GM19452 (cell line): ENCODE data around the gene LDB2.

ENCODE experiments used
- ATAC-seq: cut with Tn5 transposase; IDR thresholded peaks from one replicate; pipeline ENCODE4 v1.9.1; 2021; ENCODE audit not compliant: unreplicated experiment

LDB2 gene

GRCh38 chr4:16691450-16691849 is 207.0 kb downstream of the LDB2 start:
- ATAC-seq = no peak

DNA sequence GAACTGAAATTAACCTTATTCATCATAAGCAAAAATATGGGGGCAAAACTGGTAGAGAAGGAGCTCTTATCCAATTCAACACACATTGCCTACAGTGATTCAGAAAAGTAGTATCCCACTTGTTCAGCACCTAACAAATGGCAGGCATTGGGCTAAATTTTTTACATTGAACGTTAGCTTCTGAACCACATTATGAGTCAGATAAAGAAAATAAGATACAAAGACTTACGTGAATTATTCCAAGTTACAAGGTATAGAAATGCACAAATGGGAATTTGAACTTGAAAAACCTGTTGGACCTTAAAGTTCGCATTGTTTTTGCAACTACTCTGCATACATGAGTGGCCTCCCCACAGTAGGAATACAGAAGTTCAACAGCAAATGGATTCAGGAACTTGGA is 210.6 kb downstream of the LDB2 start:
- no peak for ATAC-seq

DNA sequence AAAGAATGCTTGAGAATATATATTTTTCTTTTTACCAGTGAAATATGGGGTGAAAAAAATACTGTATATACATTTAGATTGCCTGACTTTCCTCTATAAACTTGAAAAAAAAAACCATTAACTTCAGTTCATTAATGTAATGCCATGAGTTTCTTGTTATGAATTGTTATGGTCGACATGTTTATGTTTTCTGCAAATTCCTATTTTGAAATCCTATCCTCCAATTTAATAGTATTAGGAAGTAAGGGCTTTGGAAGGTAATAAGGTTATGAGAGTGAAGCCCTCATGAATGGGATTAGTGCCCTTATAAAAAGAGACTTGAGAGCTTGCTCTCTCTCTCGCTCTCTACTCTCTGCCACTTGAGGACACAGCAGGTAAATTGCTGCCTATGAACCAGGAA is 211.4 kb downstream of the LDB2 start:
- ATAC-seq = no peak

GRCh38 chr4:16686195-16686594 is 212.2 kb downstream of the LDB2 start:
- ATAC-seq = no peak

- ATAC-seq = no peak
Observed at GRCh38 chr4:16685536-16685935, 212.9 kb downstream of the LDB2 start.

- no peak for ATAC-seq
Observed at GRCh38 chr4:16684935-16685334, 213.5 kb downstream of the LDB2 start.

GRCh38 chr4:16684097-16684496 is 214.3 kb downstream of the LDB2 start:
- no peak for ATAC-seq

DNA sequence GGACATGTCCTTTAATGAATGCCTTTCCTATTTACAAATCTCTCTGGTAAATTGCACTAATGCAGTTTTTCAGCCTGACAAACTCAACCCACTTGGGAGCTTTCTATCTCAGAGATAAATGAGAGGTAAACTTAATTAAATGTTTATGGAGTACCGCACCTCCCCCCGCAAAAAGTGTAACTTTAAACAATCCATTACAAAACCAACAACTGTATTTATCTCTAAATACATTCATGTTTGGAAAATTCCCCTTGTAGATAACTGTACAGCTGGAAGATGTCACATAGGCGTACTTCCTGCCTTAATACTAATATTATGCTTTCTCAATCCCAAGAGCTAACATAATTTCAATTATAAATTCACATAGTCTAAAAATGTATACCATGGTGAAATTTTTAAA is 215.5 kb downstream of the LDB2 start:
- no peak for ATAC-seq

DNA sequence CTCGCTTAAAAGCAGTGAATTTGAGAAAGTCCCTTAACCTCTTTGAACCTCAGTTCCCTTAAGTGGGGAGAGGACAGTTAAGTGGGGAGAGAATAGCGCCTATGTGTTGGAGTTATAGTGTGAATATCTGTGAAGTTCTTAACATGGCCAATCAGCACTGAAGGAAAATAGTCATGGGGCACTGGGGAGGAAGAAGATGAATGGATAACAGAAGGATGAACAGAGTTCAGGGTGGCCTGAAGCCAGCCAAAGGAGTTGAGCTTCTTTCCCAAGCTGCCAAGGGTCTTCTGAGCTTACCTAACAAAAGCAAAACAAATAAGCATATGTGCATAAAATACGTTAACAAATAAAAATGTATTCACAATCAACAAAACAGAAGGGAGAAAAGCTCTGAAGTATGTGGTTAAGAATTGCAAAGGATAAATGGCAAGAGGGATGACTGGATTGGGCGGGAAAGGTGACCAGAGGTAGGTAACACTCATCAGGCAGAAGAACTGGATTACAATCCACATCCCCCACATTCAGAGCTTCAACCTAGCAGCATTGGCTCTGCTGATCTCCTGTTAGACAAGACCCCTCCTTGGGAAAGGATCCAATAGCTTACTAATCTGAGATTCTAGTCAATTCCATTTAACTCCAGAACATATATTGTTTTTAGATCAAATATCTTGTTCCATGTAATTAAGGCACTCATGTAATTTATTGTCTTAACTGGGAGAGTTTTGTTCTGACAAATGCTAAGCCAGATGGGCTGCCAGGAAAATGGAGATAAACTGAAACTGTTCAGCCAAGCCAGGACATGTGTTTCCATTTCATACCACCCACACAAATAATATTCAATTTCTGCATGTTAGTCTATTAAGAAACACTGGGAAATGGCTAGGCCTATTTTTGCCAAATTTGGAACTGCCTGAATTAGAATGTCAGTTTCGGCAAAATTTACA is 221.2 kb downstream of the LDB2 start:
- no peak for ATAC-seq

DNA sequence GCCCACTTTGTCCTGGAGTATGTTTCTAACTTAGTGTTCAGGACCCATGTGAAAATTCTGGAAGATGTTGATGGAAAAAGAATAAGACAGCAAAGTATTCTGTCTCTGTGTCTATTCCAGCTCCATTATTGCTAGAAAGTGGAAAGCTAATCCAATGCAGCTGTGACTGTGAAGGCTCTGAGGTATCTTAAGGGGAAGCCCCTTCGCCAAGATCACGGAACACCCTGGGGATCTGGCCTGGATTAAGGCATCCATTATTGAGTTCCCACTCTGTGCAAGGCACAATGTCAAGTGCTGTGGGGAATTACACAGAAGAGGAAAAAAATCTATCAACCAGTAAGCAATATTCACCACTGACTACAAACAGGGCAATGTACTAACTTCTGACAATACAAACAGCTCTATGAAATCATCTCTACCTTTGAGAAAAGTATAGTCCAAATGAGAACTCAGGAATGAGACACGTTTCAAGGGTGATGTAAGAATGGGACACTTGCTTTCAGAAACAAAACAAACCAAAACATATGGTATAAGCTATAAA is 222.1 kb downstream of the LDB2 start:
- ATAC-seq = no peak

GRCh38 chr4:16674082-16674481 is 224.4 kb downstream of the LDB2 start:
- no peak for ATAC-seq

- no peak for ATAC-seq
Observed at GRCh38 chr4:16672421-16672820, 226.0 kb downstream of the LDB2 start.

GRCh38 chr4:16671741-16672140 is 226.7 kb downstream of the LDB2 start:
- no peak for ATAC-seq

DNA sequence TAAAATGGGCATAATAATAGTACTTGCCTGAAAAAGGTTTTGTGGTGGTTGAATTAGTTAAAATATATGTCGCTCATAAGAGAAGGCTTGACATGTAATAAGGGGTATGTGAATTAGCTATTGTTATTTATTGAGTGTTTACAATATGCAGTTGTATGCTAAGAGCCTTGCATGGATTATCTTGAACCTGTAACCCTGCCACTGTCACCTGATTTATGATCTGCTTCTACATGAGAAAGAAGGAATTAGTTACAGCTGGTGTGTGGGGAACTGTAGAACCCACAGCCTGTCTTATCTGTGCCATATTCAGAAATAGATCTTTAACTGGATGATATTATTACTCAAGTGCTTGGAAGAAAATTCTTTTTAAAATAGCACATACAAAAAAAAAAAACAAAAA is 227.7 kb downstream of the LDB2 start:
- no peak for ATAC-seq

- ATAC-seq = no peak
Observed at GRCh38 chr4:16669036-16669435, 229.4 kb downstream of the LDB2 start.

DNA sequence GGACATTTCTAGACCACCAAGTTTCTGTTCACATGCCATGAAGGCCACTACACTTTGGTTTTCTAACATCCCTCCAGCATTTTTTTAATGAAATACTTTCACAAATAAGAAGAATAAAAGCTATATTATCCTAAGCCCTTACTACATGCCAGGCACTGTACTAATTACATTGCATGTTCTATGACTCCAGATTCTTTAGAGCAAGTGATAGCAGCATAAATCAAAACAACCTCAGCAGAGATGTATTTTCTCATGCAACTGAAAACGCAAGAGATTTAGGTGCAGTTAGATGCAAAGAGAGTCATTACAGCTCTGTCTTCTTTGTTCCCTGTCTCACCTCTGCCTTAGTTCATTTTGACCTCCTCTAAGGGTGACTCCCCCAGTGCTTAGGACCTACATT is 230.0 kb downstream of the LDB2 start:
- ATAC-seq = no peak

GRCh38 chr4:16667464-16667863 is 231.0 kb downstream of the LDB2 start:
- no peak for ATAC-seq

DNA sequence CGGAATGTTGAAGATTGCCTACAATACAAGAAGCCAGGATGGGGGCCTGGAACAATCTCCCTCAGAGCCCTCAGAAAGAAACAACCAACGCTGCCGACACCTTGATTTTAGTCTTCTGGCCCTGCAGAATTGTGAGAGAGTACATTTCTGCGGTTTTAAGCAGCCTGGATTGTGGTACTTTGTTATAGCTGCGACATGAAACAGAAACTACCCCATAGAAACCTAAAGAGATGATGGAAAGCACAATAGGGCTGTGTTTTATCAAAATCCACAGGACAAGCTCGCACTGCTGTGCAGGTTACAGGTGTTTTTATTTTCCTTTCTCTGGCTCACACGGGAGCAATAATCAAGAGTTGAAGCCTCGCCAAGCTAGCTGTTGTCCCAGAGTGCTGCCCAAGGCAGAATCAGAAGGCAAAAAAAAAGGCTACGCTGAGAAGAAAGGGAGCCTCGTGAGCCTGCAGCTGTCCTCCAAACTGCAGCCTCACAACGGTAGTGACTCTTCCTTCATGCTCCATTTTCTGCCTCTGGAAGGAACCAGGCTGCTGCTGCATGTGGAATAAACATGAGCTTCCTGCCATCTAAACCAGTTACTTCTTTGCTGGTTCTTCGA is 232.4 kb downstream of the LDB2 start:
- ATAC-seq = no peak

- ATAC-seq = no peak
Observed at GRCh38 chr4:16663732-16664131, 234.7 kb downstream of the LDB2 start.

DNA sequence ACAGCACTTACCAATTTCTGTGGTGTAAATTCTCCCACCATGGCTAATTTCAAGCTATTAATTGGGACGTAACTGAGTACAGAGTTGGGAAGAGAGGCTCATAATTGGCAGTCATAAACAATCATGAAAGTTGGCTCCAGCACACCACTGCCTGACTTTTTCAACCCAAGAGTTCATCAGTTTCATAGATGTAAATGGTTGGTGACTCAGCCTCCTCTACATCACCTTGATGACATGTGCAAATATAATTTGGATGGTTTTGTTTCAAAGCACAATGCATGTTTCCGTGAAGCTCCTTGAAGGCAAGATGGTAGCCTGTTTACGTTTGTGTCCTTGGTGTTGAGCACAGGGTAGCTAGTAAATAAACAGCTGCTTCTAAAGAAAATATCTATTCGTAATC is 235.1 kb downstream of the LDB2 start:
- no peak for ATAC-seq

DNA sequence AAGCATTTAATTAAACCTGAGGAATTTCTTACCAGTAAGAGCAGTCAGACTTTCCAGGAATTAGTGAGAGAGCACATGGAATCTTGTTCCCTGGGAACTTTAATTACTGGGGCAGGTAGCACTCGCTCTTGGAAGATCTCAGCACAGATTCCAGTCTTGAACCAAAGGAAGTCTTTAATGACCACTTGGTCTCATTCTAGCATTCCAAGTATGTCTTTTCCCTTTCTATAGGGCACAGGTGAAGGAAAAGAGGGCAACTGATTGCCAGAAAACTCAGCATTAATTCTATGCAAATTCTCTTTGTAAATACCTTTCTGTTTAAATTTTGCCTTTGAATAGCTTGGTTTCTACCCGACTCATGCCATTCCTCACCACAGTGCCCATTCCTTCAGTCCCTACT is 236.6 kb downstream of the LDB2 start:
- ATAC-seq = no peak

- no peak for ATAC-seq
Observed at GRCh38 chr4:16660656-16661055, 237.8 kb downstream of the LDB2 start.
